IMR-90 (cell line): ENCODE measurements around the gene ABCF1. TPM values are rescaled to one million over a fixed set of nuclear protein-coding genes. Genes with fewer than 3 reads are reported as not detected.

Experiments used
- ATAC-seq: fragments of 200-7000 bp; cut with Tn5 transposase; 2 replicates; pipeline ENCODE4 v1.9.1; 2020; ENCODE audit warnings: low read depth, mild to moderate bottlenecking, moderate library complexity
- BruUV-seq: library from RNA; stranded (reverse); fragments of 400-500 nt; replicated peaks from 2 replicates; lab custom pipeline; 2021; lab: Mats Ljungman, UMichigan
- CTCF ChIA-PET: fragments of 300-600 bp; formaldehyde crosslinking; extraction: SDS; loops from one replicate; lab custom pipeline; 2021; ENCODE audit warnings: antibody characterized with exemption; lab: Yijun Ruan, JAX
- POLR2A ChIA-PET: fragments of 300-600 bp; sonication (Branson Sonifier 250); formaldehyde crosslinking; loops from one replicate; lab custom pipeline; 2022; ENCODE audit warnings: antibody characterized with exemption; ENCODE audit not compliant: unreplicated experiment; lab: Charles Lee
- DNase-seq: peaks from one replicate; pipeline ENCODE4 v3.0.0; 2013
- H2AFZ ChIP-seq: replicated peaks from 2 replicates; pipeline ENCODE3; 2013; ENCODE audit warnings: low read length, mild to moderate bottlenecking; ENCODE audit not compliant: poor library complexity
- H2AK5ac ChIP-seq: 2 replicates; pipeline ENCODE4 v1.6.1; 2013; ENCODE audit warnings: low read depth, low read length, inconsistent platforms
- H2AK9ac ChIP-seq: replicated peaks from 2 replicates; pipeline ENCODE3; 2013; ENCODE audit warnings: mild to moderate bottlenecking, low read depth, low read length, moderate library complexity; ENCODE audit not compliant: poor library complexity
- H2BK120ac ChIP-seq: 2 replicates; pipeline ENCODE4 v1.6.1; 2013; ENCODE audit warnings: low read depth, low read length, inconsistent platforms
- H2BK15ac ChIP-seq: 3 replicates; pipeline ENCODE4 v1.6.1; 2013; ENCODE audit warnings: low read depth, low read length, inconsistent platforms
- H2BK20ac ChIP-seq: 2 replicates; pipeline ENCODE4 v1.6.1; 2013; ENCODE audit warnings: low read depth, mild to moderate bottlenecking, inconsistent platforms, low read length, moderate library complexity
- H2BK5ac ChIP-seq: 2 replicates; pipeline ENCODE4 v1.6.1; 2013; ENCODE audit warnings: mild to moderate bottlenecking, low read depth, low read length, inconsistent platforms; ENCODE audit not compliant: poor library complexity, severe bottlenecking
- H3K14ac ChIP-seq: replicated peaks from 2 replicates; pipeline ENCODE4 v1.6.1; 2013; ENCODE audit warnings: low read depth, low read length, inconsistent platforms
- H3K18ac ChIP-seq: 2 replicates; pipeline ENCODE4 v1.6.1; 2013; ENCODE audit warnings: low read depth, low read length, control low read depth
- H3K23ac ChIP-seq: 2 replicates; pipeline ENCODE4 v1.6.1; 2013; ENCODE audit warnings: low read depth, low read length, inconsistent platforms
- H3K27ac ChIP-seq: 2 replicates; pipeline ENCODE4 v1.5.1; 2013; ENCODE audit warnings: mild to moderate bottlenecking, control low read depth, low read length; ENCODE audit not compliant: insufficient read depth
- H3K27me3 ChIP-seq: 2 replicates; pipeline ENCODE4 v1.6.1; 2013; ENCODE audit warnings: low read length; ENCODE audit not compliant: control insufficient read depth, insufficient read depth
- H3K36me3 ChIP-seq: 2 replicates; pipeline ENCODE4 v1.6.1; 2013; ENCODE audit warnings: low read length, mixed read lengths; ENCODE audit not compliant: control insufficient read depth, insufficient read depth
- H3K4ac ChIP-seq: 2 replicates; pipeline ENCODE4 v1.6.1; 2013; ENCODE audit warnings: low read depth, low read length, inconsistent platforms
- H3K4me1 ChIP-seq: 2 replicates; pipeline ENCODE4 v1.6.1; 2013; ENCODE audit warnings: low read length, mixed read lengths; ENCODE audit not compliant: control insufficient read depth, insufficient read depth
- H3K4me2 ChIP-seq: 2 replicates; pipeline ENCODE4 v1.6.1; 2013; ENCODE audit warnings: low read depth, mild to moderate bottlenecking, control low read depth, low read length, moderate library complexity
- H3K4me3 ChIP-seq: 2 replicates; pipeline ENCODE4 v1.5.1; 2013; ENCODE audit warnings: low read depth, mild to moderate bottlenecking, control low read depth, low read length, moderate library complexity; ENCODE audit not compliant: insufficient read depth
- H3K56ac ChIP-seq: 2 replicates; pipeline ENCODE4 v1.6.1; 2013; ENCODE audit warnings: low read length, inconsistent platforms; ENCODE audit not compliant: insufficient read depth; ENCODE audit errors: extremely low read depth
- H3K79me1 ChIP-seq, 2 experiments: 2 replicates each; pipeline ENCODE4 v1.6.1; 2013; ENCODE audit warnings: low read length in 2 of 2, inconsistent platforms in 1 of 2, low read depth in 1 of 2
- H3K9ac ChIP-seq: 2 replicates; pipeline ENCODE4 v1.6.1; 2013; ENCODE audit warnings: low read depth, low read length, control low read depth
- H3K9me1 ChIP-seq: 2 replicates; pipeline ENCODE4 v1.6.1; 2013; ENCODE audit warnings: low read length, inconsistent platforms; ENCODE audit not compliant: insufficient read depth
- H3K9me3 ChIP-seq: 2 replicates; pipeline ENCODE4 v1.6.1; 2013; ENCODE audit warnings: low read length; ENCODE audit not compliant: control insufficient read depth, insufficient read depth
- H4K20me1 ChIP-seq: 2 replicates; pipeline ENCODE4 v1.6.1; 2013; ENCODE audit warnings: low read length, inconsistent platforms; ENCODE audit not compliant: insufficient read depth
- H4K5ac ChIP-seq: 2 replicates; pipeline ENCODE4 v1.6.1; 2013; ENCODE audit warnings: mild to moderate bottlenecking, low read depth, low read length, control low read depth
- H4K8ac ChIP-seq, 2 experiments: 2 replicates each; pipeline ENCODE4 v1.6.1; 2013; ENCODE audit warnings: low read depth in 2 of 2, low read length in 2 of 2, control low read depth in 1 of 2, inconsistent platforms in 1 of 2
- H4K91ac ChIP-seq: 2 replicates; pipeline ENCODE4 v1.6.1; 2013; ENCODE audit warnings: low read depth, low read length, inconsistent platforms; ENCODE audit not compliant: insufficient read depth
- BHLHE40 ChIP-seq: fragments of 150-350 bp; IDR thresholded peaks from 2 replicates; pipeline ENCODE4 v1.6.1; 2016; ENCODE audit warnings: mild to moderate bottlenecking, low read depth, low read length
- CHD1 ChIP-seq: IDR thresholded peaks from 2 replicates; pipeline ENCODE4 v1.6.1; 2012; ENCODE audit warnings: low read depth, low read length, improper control_type of control experiment
- FOS ChIP-seq: fragments of 150-350 bp; IDR thresholded peaks from 2 replicates; pipeline ENCODE4 v1.6.1; 2016; ENCODE audit warnings: low read depth, low read length
- MAFK ChIP-seq: IDR thresholded peaks from 2 replicates; pipeline ENCODE4 v1.6.1; 2012; ENCODE audit warnings: low read depth, low read length, improper control_type of control experiment
- MAZ ChIP-seq: IDR thresholded peaks from 2 replicates; pipeline ENCODE4 v1.6.1; 2012; ENCODE audit warnings: low read depth, mild to moderate bottlenecking, low read length, improper control_type of control experiment, moderate library complexity, borderline replicate concordance
- MXI1 ChIP-seq: IDR thresholded peaks from 2 replicates; pipeline ENCODE4 v1.6.1; 2012; ENCODE audit warnings: low read depth, mild to moderate bottlenecking, low read length, moderate library complexity, borderline replicate concordance
- NFE2L2 ChIP-seq: fragments of 150-350 bp; IDR thresholded peaks from 2 replicates; pipeline ENCODE4 v1.6.1; 2016; ENCODE audit warnings: low read depth, mild to moderate bottlenecking, low read length
- POLR2A ChIP-seq: IDR thresholded peaks from 2 replicates; pipeline ENCODE4 v1.6.1; 2012; ENCODE audit warnings: mild to moderate bottlenecking, low read depth, low read length
- RAD21 ChIP-seq: IDR thresholded peaks from 2 replicates; pipeline ENCODE4 v1.6.1; 2012; ENCODE audit warnings: low read length, improper control_type of control experiment
- RFX5 ChIP-seq: IDR thresholded peaks from 2 replicates; pipeline ENCODE4 v1.8.0; 2012; ENCODE audit warnings: low read depth, mild to moderate bottlenecking, low read length, moderate library complexity
- SMC3 ChIP-seq: fragments of 150-350 bp; IDR thresholded peaks from 2 replicates; pipeline ENCODE4 v1.6.1; 2016; ENCODE audit warnings: low read depth, mild to moderate bottlenecking, antibody characterized with exemption, low read length, moderate library complexity
- WGBS, 2 experiments: methylation state at CpG; one replicate each; pipeline versions ENCODE4 v1.1.5 to v1.1.7; 2013; ENCODE audit warnings: missing lambda C conversion rate in 2 of 2; ENCODE audit not compliant: insufficient read length in 1 of 2; ENCODE audit errors: extremely low coverage in 2 of 2; 5-methylcytosine and 5-hydroxymethylcytosine counted together
- dilution Hi-C: fragments of 300-500 bp; cut with HindIII; formaldehyde crosslinking; loops from one replicate; pipeline ENCODE4 v1.14.3; 2018; ENCODE audit warnings: low sequenced_read_pairs; ENCODE audit not compliant: unreplicated experiment
- in situ Hi-C: fragments of 300-500 bp; cut with MboI; formaldehyde crosslinking; loops from 3 replicates; pipeline ENCODE4 v1.14.3; 2019; ENCODE audit warnings: low sequenced_read_pairs, inconsistent platforms, mixed read lengths
- intact Hi-C: fragments of 100-400 bp; cut with micrococcal nuclease; formaldehyde crosslinking; loops from 2 replicates; pipeline ENCODE4 v1.10.0; 2022
- polyA plus RNA-seq, 3 experiments: library from polyadenylated mRNA; depleted of rRNA; stranded (reverse); fragments of >200 nt; gene quantifications; 2 replicates each; pipeline ENCODE4 v1.2.3, GENCODE V29; 2012; ENCODE audit warnings: low replicate concordance in 1 of 3
- total RNA-seq: library from RNA; depleted of rRNA; stranded (reverse); fragments of >200 nt; gene quantifications from 2 replicates; pipeline ENCODE4 v1.2.3, GENCODE V29; 2012
- TF ChIP-seq, protein P1 (sequence below): fragments of 150-350 bp; IDR thresholded peaks from 2 replicates; pipeline ENCODE4 v1.6.1; 2017; ENCODE audit warnings: mild to moderate bottlenecking, antibody characterized with exemption, low read length, low read depth
- TF ChIP-seq, protein P2 (sequence below): conservative IDR thresholded peaks from 2 replicates; pipeline ENCODE4 v1.5.1; 2012; ENCODE audit warnings: mild to moderate bottlenecking, low read depth, low read length, improper control_type of control experiment
- TF ChIP-seq, protein P3 (sequence below): fragments of 150-350 bp; IDR thresholded peaks from 2 replicates; pipeline ENCODE4 v1.6.1; 2016; ENCODE audit warnings: low read depth, mild to moderate bottlenecking, low read length, moderate library complexity, borderline replicate concordance

Gene ABCF1
- total and polyA plus RNA-seq, 2 of the 4 experiments (the other 2 are of a cell fraction), result 39.1 to 48.6 TPM

DNA sequence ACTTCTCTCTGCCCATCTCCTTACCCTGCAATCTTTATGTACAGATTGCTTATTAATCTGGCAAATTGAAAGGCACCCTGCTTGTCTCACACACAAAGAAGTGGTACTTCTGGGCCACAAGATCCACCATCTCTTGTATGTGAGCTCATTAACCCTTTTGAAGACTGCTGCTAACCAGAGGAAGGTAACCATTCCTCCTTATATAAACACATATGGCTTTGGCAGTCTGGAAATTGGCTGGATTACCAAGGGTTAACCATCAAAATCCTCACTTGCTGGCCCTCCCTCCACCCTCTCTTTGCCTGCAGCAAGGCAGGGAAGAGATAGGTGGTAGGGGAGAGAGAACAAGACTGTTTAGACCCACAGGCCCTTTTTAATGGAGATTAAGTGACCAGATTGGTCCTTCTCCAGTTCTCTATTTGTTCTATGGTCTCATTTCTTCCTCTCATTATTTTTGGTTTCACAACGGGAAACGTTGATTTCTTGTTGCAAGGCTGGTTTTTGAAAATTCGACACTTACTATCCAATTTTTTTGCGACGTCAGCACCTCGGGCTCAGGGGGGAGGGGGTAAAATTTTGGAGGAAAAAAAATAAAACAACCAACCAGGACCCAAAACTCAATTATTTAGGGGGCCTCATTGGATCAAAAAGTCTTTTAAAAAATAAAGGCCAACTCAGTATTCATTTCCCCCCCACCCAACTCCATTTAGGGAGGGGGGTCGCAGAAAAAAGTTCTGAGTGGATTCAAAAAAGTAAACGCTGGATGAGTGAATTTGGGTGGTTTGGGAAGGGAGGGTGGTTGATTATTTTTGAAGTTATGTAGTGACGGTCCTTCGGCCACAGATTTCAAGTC, 44.9 kb downstream of the ABCF1 start:
- WGBS, 2 experiments, result 100% methylated on average over 1 of the region's 10 CpGs; no CpG with 5 or more reads in 1 of the 2 experiments
- CTCF ChIA-PET, result no interaction called here
- Histone ChIP-seq H2BK20ac (no peak overlapping the region), H3K4me3 (peak overlapping the region; percentile 73), H4K91ac (peak overlapping the region; percentile 99), H3K23ac (peak overlapping the region; percentile 99), H2AFZ (no peak overlapping the region), H3K27me3 (no peaks in the 10 kb centered on the region), H3K4ac (peak overlapping the region; percentile 99), H3K56ac (peak overlapping the region; percentile 100), H3K79me1 (peaks cover 25 to 52% of the 10 kb centered on the region in 2 experiments), H2BK15ac (no peak overlapping the region), H3K4me2 (peak overlapping the region; percentile 96), H3K9me1 (peaks cover 10% of the 10 kb centered on the region), H2AK5ac (peak overlapping the region; percentile 99), H2AK9ac (peak overlapping the region; percentile 100), H3K9ac (peak overlapping the region; percentile 99), H4K8ac (peak overlapping the region; percentile 87 to 100), H3K4me1 (peaks cover 8% of the 10 kb centered on the region), H3K18ac (peak overlapping the region; percentile 91), H3K9me3 (no peaks in the 10 kb centered on the region), H4K20me1 (peaks cover 38% of the 10 kb centered on the region), H3K27ac (peak overlapping the region; percentile 91), H3K14ac (peak overlapping the region; percentile 99), H2BK120ac (peak overlapping the region; percentile 6), H3K36me3 (peaks cover 17% of the 10 kb centered on the region), H4K5ac (peak overlapping the region; percentile 97), H2BK5ac (peak overlapping the region; percentile 92)
- POLR2A ChIA-PET, result interaction anchor here (0.7 to 1.2 kb wide), 6 partner anchors 10 to 297 kb away, joined by 3 to 8 read pairs (median 3); partner anchors contain the start of gene ATAT1
- in situ Hi-C loops, result no loop called here
- intact Hi-C loops, result loop anchor here (2.0 kb wide), 1 partner anchor 105 kb away; the partner anchor contains the start of gene TUBB
- no peak for DNase-seq
- dilution Hi-C loops, result no loop called here
- no peak for ATAC-seq
- no TSS peak for BruUV-seq
- no peak for TF ChIP-seq RFX5
- no peak for TF ChIP-seq BHLHE40
- TF ChIP-seq, protein P1, sequence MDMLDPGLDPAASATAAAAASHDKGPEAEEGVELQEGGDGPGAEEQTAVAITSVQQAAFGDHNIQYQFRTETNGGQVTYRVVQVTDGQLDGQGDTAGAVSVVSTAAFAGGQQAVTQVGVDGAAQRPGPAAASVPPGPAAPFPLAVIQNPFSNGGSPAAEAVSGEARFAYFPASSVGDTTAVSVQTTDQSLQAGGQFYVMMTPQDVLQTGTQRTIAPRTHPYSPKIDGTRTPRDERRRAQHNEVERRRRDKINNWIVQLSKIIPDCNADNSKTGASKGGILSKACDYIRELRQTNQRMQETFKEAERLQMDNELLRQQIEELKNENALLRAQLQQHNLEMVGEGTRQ, result no peak
- TF ChIP-seq, protein P2, sequence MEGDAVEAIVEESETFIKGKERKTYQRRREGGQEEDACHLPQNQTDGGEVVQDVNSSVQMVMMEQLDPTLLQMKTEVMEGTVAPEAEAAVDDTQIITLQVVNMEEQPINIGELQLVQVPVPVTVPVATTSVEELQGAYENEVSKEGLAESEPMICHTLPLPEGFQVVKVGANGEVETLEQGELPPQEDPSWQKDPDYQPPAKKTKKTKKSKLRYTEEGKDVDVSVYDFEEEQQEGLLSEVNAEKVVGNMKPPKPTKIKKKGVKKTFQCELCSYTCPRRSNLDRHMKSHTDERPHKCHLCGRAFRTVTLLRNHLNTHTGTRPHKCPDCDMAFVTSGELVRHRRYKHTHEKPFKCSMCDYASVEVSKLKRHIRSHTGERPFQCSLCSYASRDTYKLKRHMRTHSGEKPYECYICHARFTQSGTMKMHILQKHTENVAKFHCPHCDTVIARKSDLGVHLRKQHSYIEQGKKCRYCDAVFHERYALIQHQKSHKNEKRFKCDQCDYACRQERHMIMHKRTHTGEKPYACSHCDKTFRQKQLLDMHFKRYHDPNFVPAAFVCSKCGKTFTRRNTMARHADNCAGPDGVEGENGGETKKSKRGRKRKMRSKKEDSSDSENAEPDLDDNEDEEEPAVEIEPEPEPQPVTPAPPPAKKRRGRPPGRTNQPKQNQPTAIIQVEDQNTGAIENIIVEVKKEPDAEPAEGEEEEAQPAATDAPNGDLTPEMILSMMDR, result no peak
- TF ChIP-seq, protein P3, sequence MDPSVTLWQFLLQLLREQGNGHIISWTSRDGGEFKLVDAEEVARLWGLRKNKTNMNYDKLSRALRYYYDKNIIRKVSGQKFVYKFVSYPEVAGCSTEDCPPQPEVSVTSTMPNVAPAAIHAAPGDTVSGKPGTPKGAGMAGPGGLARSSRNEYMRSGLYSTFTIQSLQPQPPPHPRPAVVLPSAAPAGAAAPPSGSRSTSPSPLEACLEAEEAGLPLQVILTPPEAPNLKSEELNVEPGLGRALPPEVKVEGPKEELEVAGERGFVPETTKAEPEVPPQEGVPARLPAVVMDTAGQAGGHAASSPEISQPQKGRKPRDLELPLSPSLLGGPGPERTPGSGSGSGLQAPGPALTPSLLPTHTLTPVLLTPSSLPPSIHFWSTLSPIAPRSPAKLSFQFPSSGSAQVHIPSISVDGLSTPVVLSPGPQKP, result no peak
- TF ChIP-seq MAFK, result peak; percentile 93
- no peak for TF ChIP-seq RAD21
- peak; percentile 5 for TF ChIP-seq CHD1
- TF ChIP-seq SMC3, result no peak
- no peak for TF ChIP-seq NFE2L2
- TF ChIP-seq FOS, result no peak
- peak; percentile 84 for TF ChIP-seq POLR2A
- no peak for TF ChIP-seq MXI1
- no peak for TF ChIP-seq MAZ
